ENCODE results near the gene PHLDA2.

Gene PHLDA2

DNA sequence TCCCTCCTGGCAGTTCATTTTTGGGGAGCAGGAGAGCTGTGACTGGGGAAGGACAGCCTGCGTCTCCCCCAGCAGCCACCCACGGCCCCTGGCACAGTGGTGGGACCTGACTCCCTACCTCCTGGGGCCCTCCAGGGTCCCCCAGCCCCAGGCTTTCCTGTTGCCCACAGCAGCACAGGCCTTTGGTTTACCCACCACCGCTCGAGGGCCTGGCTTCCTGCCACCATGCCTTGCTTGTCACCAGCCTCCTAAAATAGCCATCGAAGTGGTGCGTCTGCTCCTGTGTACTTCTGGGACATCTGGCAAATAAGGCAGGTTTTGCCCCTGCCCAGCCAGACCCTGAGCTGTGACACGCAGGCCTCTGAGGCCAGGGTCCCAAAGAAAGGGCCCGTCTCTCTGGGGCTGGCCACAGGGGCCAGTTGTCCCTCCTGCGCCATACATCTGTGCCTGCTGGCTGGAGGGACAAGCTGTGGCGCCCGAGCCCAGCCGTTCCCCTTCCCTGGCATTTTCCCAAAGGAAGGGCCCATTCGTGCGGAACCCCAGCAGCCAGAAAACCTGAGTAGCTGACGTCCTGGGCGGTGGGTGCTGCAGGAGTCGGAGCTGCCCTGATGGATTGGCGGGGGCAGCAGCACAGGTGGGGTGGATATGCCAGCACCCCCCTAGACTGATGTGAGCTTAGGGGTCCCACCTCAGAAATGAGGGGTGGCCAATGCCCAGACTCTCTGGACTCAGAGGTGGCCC, 14.6 kb downstream of the PHLDA2 start:
- DNase-seq (ENCODE audit: low read depth) = no peak
- TF ChIP-seq, protein P1, sequence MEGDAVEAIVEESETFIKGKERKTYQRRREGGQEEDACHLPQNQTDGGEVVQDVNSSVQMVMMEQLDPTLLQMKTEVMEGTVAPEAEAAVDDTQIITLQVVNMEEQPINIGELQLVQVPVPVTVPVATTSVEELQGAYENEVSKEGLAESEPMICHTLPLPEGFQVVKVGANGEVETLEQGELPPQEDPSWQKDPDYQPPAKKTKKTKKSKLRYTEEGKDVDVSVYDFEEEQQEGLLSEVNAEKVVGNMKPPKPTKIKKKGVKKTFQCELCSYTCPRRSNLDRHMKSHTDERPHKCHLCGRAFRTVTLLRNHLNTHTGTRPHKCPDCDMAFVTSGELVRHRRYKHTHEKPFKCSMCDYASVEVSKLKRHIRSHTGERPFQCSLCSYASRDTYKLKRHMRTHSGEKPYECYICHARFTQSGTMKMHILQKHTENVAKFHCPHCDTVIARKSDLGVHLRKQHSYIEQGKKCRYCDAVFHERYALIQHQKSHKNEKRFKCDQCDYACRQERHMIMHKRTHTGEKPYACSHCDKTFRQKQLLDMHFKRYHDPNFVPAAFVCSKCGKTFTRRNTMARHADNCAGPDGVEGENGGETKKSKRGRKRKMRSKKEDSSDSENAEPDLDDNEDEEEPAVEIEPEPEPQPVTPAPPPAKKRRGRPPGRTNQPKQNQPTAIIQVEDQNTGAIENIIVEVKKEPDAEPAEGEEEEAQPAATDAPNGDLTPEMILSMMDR (conservative IDR thresholded peaks at IDR 0.05; ENCODE audit: control insufficient read depth, insufficient read depth, low read depth, low read length) = no peak
- no peak overlapping the region for H3K4me3 ChIP-seq (ENCODE audit: control insufficient read depth, low read depth, low read length)

GRCh38 chr11:2913776-2914175, 15.4 kb downstream of the PHLDA2 start:
- DNase-seq (ENCODE audit: low read depth) = no peak
- TF ChIP-seq, protein P1 (conservative IDR thresholded peaks at IDR 0.05; ENCODE audit: control insufficient read depth, insufficient read depth, low read depth, low read length) = no peak
- no peak overlapping the region for H3K4me3 ChIP-seq (ENCODE audit: control insufficient read depth, low read depth, low read length)

GRCh38 chr11:2913019-2913431, 16.2 kb downstream of the PHLDA2 start:
- DNase-seq (ENCODE audit: low read depth) = peak; percentile 45
- no peak overlapping the region for H3K4me3 ChIP-seq (ENCODE audit: control insufficient read depth, low read depth, low read length)
- TF ChIP-seq, protein P1 (conservative IDR thresholded peaks at IDR 0.05; ENCODE audit: control insufficient read depth, insufficient read depth, low read depth, low read length) = no peak

- H3K4me3 ChIP-seq (ENCODE audit: control insufficient read depth, low read depth, low read length) = no peak overlapping the region
- TF ChIP-seq, protein P1 (conservative IDR thresholded peaks at IDR 0.05; ENCODE audit: control insufficient read depth, insufficient read depth, low read depth, low read length) = no peak
- peak; percentile 75 for DNase-seq (ENCODE audit: low read depth)
Measured at GRCh38 chr11:2912498-2912897, 16.7 kb downstream of the PHLDA2 start.

GRCh38 chr11:2911785-2912391, 17.3 kb downstream of the PHLDA2 start:
- DNase-seq (ENCODE audit: low read depth) = no peak
- no peak overlapping the region for H3K4me3 ChIP-seq (ENCODE audit: control insufficient read depth, low read depth, low read length)

DNA sequence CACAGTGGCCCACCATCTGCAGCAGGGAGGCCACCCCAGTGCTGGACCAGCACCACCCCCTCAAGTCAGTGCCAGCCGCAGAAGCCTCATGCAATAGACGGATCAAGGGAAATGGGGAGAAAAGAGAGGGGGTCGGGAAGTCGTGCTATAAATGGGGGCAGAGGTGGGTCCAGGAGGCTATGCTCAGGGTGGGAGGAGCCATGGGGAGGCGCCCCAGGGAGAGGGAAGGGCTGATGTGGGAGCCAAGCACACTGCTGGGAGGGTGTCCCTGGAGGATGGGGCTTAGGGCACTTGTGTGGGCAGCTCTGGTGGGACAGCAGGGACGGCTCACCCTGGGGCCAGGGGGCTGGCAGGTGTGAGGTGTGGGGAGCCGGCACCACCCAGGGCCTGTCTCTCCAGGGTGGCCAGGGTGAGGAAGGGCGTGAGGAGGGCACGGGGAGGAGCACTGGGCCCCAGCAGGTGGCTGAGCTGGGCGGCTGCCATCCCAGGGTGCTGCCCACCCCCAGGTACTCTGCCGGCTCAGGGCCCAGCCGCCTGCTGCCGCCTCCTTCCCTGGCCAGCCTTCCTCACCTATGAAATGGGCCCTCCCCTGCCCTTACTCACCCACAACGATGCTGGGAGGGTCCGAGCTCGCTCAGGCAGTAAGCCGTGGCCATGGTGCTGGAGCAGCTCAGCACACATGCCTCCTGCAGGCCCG, 18.0 kb downstream of the PHLDA2 start:
- DNase-seq (ENCODE audit: low read depth) = no peak
- no peak overlapping the region for H3K4me3 ChIP-seq (ENCODE audit: control insufficient read depth, low read depth, low read length)
- TF ChIP-seq, protein P1 (conservative IDR thresholded peaks at IDR 0.05; ENCODE audit: control insufficient read depth, insufficient read depth, low read depth, low read length) = no peak

More at GRCh38 chr11:2911785-2912391, 17.3 kb downstream of the PHLDA2 start:
- TF ChIP-seq, protein P1 (conservative IDR thresholded peaks at IDR 0.05; ENCODE audit: control insufficient read depth, insufficient read depth, low read depth, low read length) = no peak
